Small intestine (tissue), 7 donors: ENCODE data around the gene NAGS. TPM values are rescaled to one million over a fixed set of nuclear protein-coding genes. Genes with fewer than 3 reads are reported as not detected.
"Not testable (repeated sequence)": the region's sequence is repeated elsewhere in the genome, so short reads cannot be mapped to it uniquely, and the experiment has no call there.

ENCODE experiments used
- DNase-seq, 2 donors: peaks; one replicate each; pipeline versions ENCODE4 v3.0.0 to v3.0.0-alpha.2; 2013
- FAIRE-seq: peaks from 2 replicates; lab custom pipeline; 2012; peaks lifted over from hg19 to GRCh38; lab: Jason Lieb, UNC
- H3K27ac ChIP-seq, 3 donors: one replicate each; pipeline ENCODE4 v1.5.1; 2013; ENCODE audit warnings: low read length in 2 of 3, mild to moderate bottlenecking in 2 of 3, control low read depth in 1 of 3, inconsistent platforms in 1 of 3, low read depth in 1 of 3, moderate library complexity in 1 of 3
- H3K27me3 ChIP-seq, 3 donors: one replicate each; pipeline ENCODE4 v1.6.1; 2013; ENCODE audit warnings: low read length in 3 of 3, inconsistent platforms in 1 of 3; ENCODE audit not compliant: control insufficient read depth in 3 of 3, insufficient read depth in 3 of 3
- H3K36me3 ChIP-seq, 3 donors: one replicate each; pipeline ENCODE4 v1.6.1; 2013; ENCODE audit warnings: low read length in 3 of 3, inconsistent platforms in 1 of 3, low read depth in 1 of 3, mild to moderate bottlenecking in 1 of 3, moderate library complexity in 1 of 3; ENCODE audit not compliant: control insufficient read depth in 3 of 3, insufficient read depth in 2 of 3
- H3K4me1 ChIP-seq, 3 donors: one replicate each; pipeline ENCODE4 v1.6.1; 2013; ENCODE audit warnings: low read length in 2 of 3, inconsistent platforms in 1 of 3, low read depth in 1 of 3, mild to moderate bottlenecking in 1 of 3, moderate library complexity in 1 of 3; ENCODE audit not compliant: control insufficient read depth in 3 of 3, insufficient read depth in 2 of 3
- H3K4me3 ChIP-seq, 3 donors: one replicate each; pipeline ENCODE4 v1.5.1; 2013; ENCODE audit warnings: low read length in 3 of 3, control low read depth in 1 of 3, inconsistent platforms in 1 of 3, low read depth in 1 of 3, mild to moderate bottlenecking in 1 of 3, moderate library complexity in 1 of 3
- H3K9me3 ChIP-seq, 2 donors: one replicate each; pipeline ENCODE4 v1.6.1; 2013; ENCODE audit warnings: low read depth in 1 of 2, low read length in 1 of 2; ENCODE audit not compliant: control insufficient read depth in 2 of 2, insufficient read depth in 1 of 2
- WGBS, 3 donors: extraction: QIAGEN DNeasy Blood & Tissue Kit; methylation state at CpG; one replicate each; pipeline ENCODE4 v1.1.7; 2013; 5-methylcytosine and 5-hydroxymethylcytosine counted together
- polyA plus RNA-seq, 4 donors: library from polyadenylated mRNA; stranded (reverse) in 3 of 4; unstranded in 1 of 4; fragments of 200-250 nt in 3 of 4; fragments of 120-200 nt in 1 of 4; gene quantifications; one replicate each; pipeline versions ENCODE4 v1.2.1 to v1.2.3, GENCODE V29; 2013
- donor health status: healthy with polysubstance abuse.
- donor health status: control.
- donor health status: control.
- donor health status: Bipolar disorder and iron deficiency.
- donor health status: healthy.

The NAGS gene
- polyA plus RNA-seq, 4 donors: 16.8 to 58.6 (median 50.6) TPM

GRCh38 chr17:44014133-44014436, 9.7 kb downstream of the NAGS start:
- Histone ChIP-seq H3K4me1 (peaks cover 0 to 45% (median 2%) of the 10 kb centered on the region in 3 donors), H3K36me3 (peaks cover 0 to 36% (median 0%) of the 10 kb centered on the region in 3 donors), H3K9me3 (no peaks in the 10 kb centered on the region), H3K4me3 (peak overlapping the region; percentile 61 to 100 (median 84)), H3K27ac (peak overlapping the region in 1 of 3 donors; percentile 77), H3K27me3 (no peaks in the 10 kb centered on the region)
- DNase-seq (no peak), FAIRE-seq (no peak)
- WGBS, 3 donors: 9 to 10% (median 10%) methylated on average over 12 of the region's 12 CpGs

GRCh38 chr17:44014437-44015172, 10.2 kb downstream of the NAGS start, which contains the start of gene TMEM101:
Gene TMEM101, minus strand, starts transcription at chr17:44014963. Its CDS starts 11 bp downstream, at chr17:44014952.
- no peak for FAIRE-seq
- Histone ChIP-seq H3K9me3 (no peaks in the 10 kb centered on the region), H3K27ac (peak within 1 kb of the TSS in 2 of 3 donors; percentile 49 to 77), H3K36me3 (peaks cover 0 to 31% (median 0%) of the 10 kb centered on the region in 3 donors), H3K4me1 (peaks cover 0 to 41% (median 2%) of the 10 kb centered on the region in 3 donors), H3K4me3 (peak within 1 kb of the TSS; percentile 61 to 100 (median 84)), H3K27me3 (no peaks in the 10 kb centered on the region)
- 0 to 1% (median 1%) methylated on average over 39 to 43 of the region's 43 CpGs for WGBS, 3 donors
- DNase-seq: peak; percentile 95 to 96

- not testable (repeated sequence) for H3K27ac ChIP-seq, DNase-seq, H3K4me1 ChIP-seq, H3K4me3 ChIP-seq, H3K27me3 ChIP-seq, FAIRE-seq, H3K9me3 ChIP-seq
- H3K36me3 ChIP-seq: peaks cover 0 to 31% (median 0%) of the 10 kb centered on the region in 3 donors
- 93 to 94% (median 93%) methylated on average over 7 of the region's 7 CpGs for WGBS, 3 donors
Observed at GRCh38 chr17:44021227-44021626, 16.8 kb downstream of the NAGS start.

GRCh38 chr17:44022246-44022645, 17.8 kb downstream of the NAGS start:
- Histone ChIP-seq H3K36me3 (peaks cover 0 to 31% (median 0%) of the 10 kb centered on the region in 3 donors), H3K9me3 (no peaks in the 10 kb centered on the region), H3K27me3 (no peaks in the 10 kb centered on the region), H3K4me1 (no peaks in the 10 kb centered on the region), H3K27ac (no peak overlapping the region), H3K4me3 (no peak overlapping the region)
- 95 to 98% (median 98%) methylated on average over 2 of the region's 2 CpGs for WGBS, 3 donors
- no peak for FAIRE-seq
- no peak for DNase-seq

GRCh38 chr17:44023545-44024270, 19.3 kb downstream of the NAGS start:
- Histone ChIP-seq H3K36me3 (peaks cover 0 to 38% (median 0%) of the 10 kb centered on the region in 3 donors), H3K4me1 (no peaks in the 10 kb centered on the region), H3K9me3 (no peaks in the 10 kb centered on the region), H3K4me3 (no peak overlapping the region), H3K27ac (no peak overlapping the region), H3K27me3 (no peaks in the 10 kb centered on the region)
- DNase-seq (no peak), FAIRE-seq (no peak)
- WGBS, 3 donors: 88 to 93% (median 89%) methylated on average over 22 of the region's 22 CpGs

DNA sequence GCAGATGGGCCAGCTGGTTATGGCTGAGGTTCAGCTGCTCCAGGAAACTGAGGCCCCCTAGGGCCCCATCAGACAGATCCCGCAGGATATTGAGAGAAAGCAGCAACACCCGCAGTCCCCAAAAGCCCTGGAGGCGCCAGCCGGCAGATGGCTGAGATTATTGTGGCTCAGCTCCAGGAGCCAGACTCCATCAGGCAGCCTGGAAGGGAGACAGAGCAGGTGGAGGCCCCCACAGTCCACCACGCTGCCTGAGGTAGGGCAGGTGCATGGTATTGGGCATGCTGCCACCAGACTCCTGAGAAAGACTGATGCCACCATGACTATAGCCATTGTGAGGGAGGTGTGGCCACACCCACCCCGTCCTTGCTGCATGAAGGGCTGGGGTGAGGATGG, 19.8 kb downstream of the NAGS start:
- no peaks in the 10 kb centered on the region for H3K4me1 ChIP-seq
- H3K27ac ChIP-seq: no peak overlapping the region
- 15 to 56% (median 41%) methylated on average over 6 of the region's 6 CpGs for WGBS, 3 donors
- FAIRE-seq (no peak), DNase-seq (no peak)
- peaks cover 0 to 43% (median 0%) of the 10 kb centered on the region in 3 donors for H3K36me3 ChIP-seq
- H3K9me3 ChIP-seq: no peaks in the 10 kb centered on the region
- H3K4me3 ChIP-seq: no peak overlapping the region
- H3K27me3 ChIP-seq: no peaks in the 10 kb centered on the region

GRCh38 chr17:44024853-44025252, 20.4 kb downstream of the NAGS start:
- Histone ChIP-seq H3K4me3 (no peak overlapping the region), H3K4me1 (no peaks in the 10 kb centered on the region), H3K36me3 (peaks cover 0 to 46% (median 0%) of the 10 kb centered on the region in 3 donors), H3K9me3 (no peaks in the 10 kb centered on the region), H3K27me3 (no peaks in the 10 kb centered on the region), H3K27ac (no peak overlapping the region)
- DNase-seq (no peak), FAIRE-seq (no peak)
- 63 to 87% (median 77%) methylated on average over 4 of the region's 4 CpGs for WGBS, 3 donors

DNA sequence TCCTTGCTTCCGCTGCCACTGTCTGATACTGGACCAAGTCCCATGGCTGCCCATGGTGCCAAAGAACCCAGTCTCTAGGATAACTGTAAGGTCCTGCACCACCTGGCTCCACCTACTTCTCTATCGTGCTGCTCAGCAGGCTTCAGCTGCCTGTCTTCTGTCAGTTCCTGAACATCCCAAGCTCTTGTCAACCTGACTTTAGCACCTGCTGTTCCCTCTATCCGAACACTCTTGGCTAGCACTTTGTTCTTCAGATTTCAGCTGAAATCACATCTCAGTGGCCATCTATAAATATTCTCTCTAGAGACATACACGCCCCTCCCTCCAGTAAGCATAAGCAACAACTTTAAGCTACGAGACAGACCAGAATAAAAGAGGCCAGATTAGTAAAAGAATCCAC, 25.3 kb downstream of the NAGS start:
- no peaks in the 10 kb centered on the region for H3K9me3 ChIP-seq
- WGBS, 3 donors: 84 to 92% (median 89%) methylated on average over 5 of the region's 5 CpGs
- H3K27me3 ChIP-seq: no peaks in the 10 kb centered on the region
- FAIRE-seq (no peak), DNase-seq (no peak)
- H3K27ac ChIP-seq: no peak overlapping the region
- H3K4me1 ChIP-seq: no peaks in the 10 kb centered on the region
- peaks cover 0 to 46% (median 6%) of the 10 kb centered on the region in 3 donors for H3K36me3 ChIP-seq
- no peak overlapping the region for H3K4me3 ChIP-seq
